SH-SY5Y (cell line): ENCODE measurements around the gene THSD4.

Experiments
- GATA2 ChIP-seq: IDR thresholded peaks from 2 replicates; pipeline ENCODE4 v1.6.1; 2011; ENCODE audit warnings: mild to moderate bottlenecking, low read depth, low read length
- GATA3 ChIP-seq: IDR thresholded peaks from 2 replicates; pipeline ENCODE4 v1.6.1; 2011; ENCODE audit warnings: low read depth, mild to moderate bottlenecking, low read length, moderate library complexity

DNA sequence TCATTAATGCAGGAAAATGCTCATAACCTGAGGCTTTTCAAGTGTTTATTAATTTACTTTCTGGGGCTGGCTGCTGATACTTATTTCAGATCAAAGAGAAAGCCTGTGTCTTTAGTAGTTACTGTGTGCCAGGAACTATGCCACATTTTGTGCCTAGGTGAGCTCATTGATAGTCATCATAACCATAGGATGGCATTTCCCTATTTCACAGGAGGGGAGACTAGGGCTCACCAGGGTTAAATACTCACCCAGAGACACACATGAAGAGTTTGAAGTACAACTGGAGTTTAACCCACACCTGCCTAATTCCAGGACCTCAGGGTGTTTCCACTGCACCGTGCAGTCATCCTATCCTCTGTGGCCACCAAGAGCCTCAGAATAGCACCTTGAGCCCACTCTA lies 430.7 kb downstream of the THSD4 start:
- TF ChIP-seq GATA2 (no peak), GATA3 (no peak)
